Measurements from ENCODE around the gene DENND1B.

- no peak for TF ChIP-seq CTCF (IDR thresholded peaks at IDR 0.05)
- no peak for TF ChIP-seq POLR2A (IDR thresholded peaks at IDR 0.05)
Observed at GRCh38 chr1:197557302-197557701, 218.0 kb downstream of the DENND1B start.
